KMS-11 (cell line): Measurements from ENCODE around the gene SOX1.

Experiments used
- H2AFZ ChIP-seq: fragments of 200-600 bp; sonication (generic); 2 replicates; pipeline ENCODE4 v1.6.1; 2016; ENCODE audit warnings: antibody characterized with exemption, mixed run types, low read depth
- H3K27ac ChIP-seq: fragments of 200-600 bp; sonication (generic); 2 replicates; pipeline ENCODE4 v1.6.1; 2016; ENCODE audit warnings: mild to moderate bottlenecking, mixed run types
- H3K27me3 ChIP-seq: fragments of 200-600 bp; sonication (generic); 2 replicates; pipeline ENCODE4 v1.6.1; 2017; ENCODE audit warnings: mild to moderate bottlenecking, low read depth, mixed run types, moderate library complexity; ENCODE audit not compliant: insufficient read depth
- H3K36me3 ChIP-seq: fragments of 200-600 bp; sonication (generic); 2 replicates; pipeline ENCODE4 v1.6.1; 2017; ENCODE audit warnings: mild to moderate bottlenecking, mixed run types; ENCODE audit not compliant: insufficient read depth
- H3K4me1 ChIP-seq: fragments of 200-600 bp; sonication (generic); 2 replicates; pipeline ENCODE4 v1.6.1; 2016; ENCODE audit warnings: mild to moderate bottlenecking, low read depth, mixed run types; ENCODE audit not compliant: poor library complexity, severe bottlenecking
- H3K4me2 ChIP-seq: fragments of 200-600 bp; sonication (generic); 2 replicates; pipeline ENCODE4 v1.7.0; 2016; ENCODE audit warnings: mild to moderate bottlenecking, mixed run types
- H3K4me3 ChIP-seq: fragments of 200-600 bp; sonication (generic); IDR thresholded peaks from 2 replicates; pipeline ENCODE4 v1.6.1; 2017; ENCODE audit warnings: low read depth, low read length, mixed read lengths; ENCODE audit not compliant: insufficient read depth
- H3K79me2 ChIP-seq: fragments of 200-600 bp; sonication (generic); 2 replicates; pipeline ENCODE4 v1.6.1; 2016; ENCODE audit warnings: low read depth, mixed run types; ENCODE audit not compliant: insufficient read depth
- H3K9ac ChIP-seq: fragments of 200-600 bp; sonication (generic); 2 replicates; pipeline ENCODE4 v1.6.1; 2016; ENCODE audit warnings: mild to moderate bottlenecking, mixed run types
- H4K20me1 ChIP-seq: fragments of 200-600 bp; sonication (generic); 2 replicates; pipeline ENCODE4 v1.6.1; 2016; ENCODE audit warnings: mild to moderate bottlenecking, mixed run types; ENCODE audit not compliant: insufficient read depth
- TF ChIP-seq, protein P1 (sequence below): fragments of 200-600 bp; sonication (generic); conservative IDR thresholded peaks from 2 replicates; pipeline ENCODE4 v1.6.1; 2017; ENCODE audit warnings: low read depth, mild to moderate bottlenecking, antibody characterized with exemption, low read length, moderate library complexity, mixed read lengths

SOX1 gene

GRCh38 chr13:112067116-112067741 is at the start of gene SOX1:
TSS of gene SOX1 (plus strand) at chr13:112067149. CDS start at chr13:112067659, 510 bp downstream.
- H2AFZ ChIP-seq: no peak within 1 kb of the TSS
- H3K4me2 ChIP-seq: no peak within 1 kb of the TSS
- H3K4me3 ChIP-seq: no peak within 1 kb of the TSS
- no peak within 1 kb of the TSS for H3K27ac ChIP-seq
- no peaks in the 10 kb centered on the region for H3K4me1 ChIP-seq
- H4K20me1 ChIP-seq: no peaks in the 10 kb centered on the region
- H3K27me3 ChIP-seq: no peaks in the 10 kb centered on the region
- H3K36me3 ChIP-seq: no peaks in the 10 kb centered on the region
- H3K79me2 ChIP-seq: no peaks in the 10 kb centered on the region
- TF ChIP-seq, protein P1, sequence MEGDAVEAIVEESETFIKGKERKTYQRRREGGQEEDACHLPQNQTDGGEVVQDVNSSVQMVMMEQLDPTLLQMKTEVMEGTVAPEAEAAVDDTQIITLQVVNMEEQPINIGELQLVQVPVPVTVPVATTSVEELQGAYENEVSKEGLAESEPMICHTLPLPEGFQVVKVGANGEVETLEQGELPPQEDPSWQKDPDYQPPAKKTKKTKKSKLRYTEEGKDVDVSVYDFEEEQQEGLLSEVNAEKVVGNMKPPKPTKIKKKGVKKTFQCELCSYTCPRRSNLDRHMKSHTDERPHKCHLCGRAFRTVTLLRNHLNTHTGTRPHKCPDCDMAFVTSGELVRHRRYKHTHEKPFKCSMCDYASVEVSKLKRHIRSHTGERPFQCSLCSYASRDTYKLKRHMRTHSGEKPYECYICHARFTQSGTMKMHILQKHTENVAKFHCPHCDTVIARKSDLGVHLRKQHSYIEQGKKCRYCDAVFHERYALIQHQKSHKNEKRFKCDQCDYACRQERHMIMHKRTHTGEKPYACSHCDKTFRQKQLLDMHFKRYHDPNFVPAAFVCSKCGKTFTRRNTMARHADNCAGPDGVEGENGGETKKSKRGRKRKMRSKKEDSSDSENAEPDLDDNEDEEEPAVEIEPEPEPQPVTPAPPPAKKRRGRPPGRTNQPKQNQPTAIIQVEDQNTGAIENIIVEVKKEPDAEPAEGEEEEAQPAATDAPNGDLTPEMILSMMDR: no peak
- H3K9ac ChIP-seq: no peak within 1 kb of the TSS

- Histone ChIP-seq H3K4me1 (no peaks in the 10 kb centered on the region), H4K20me1 (no peaks in the 10 kb centered on the region), H3K36me3 (no peaks in the 10 kb centered on the region), H2AFZ (no peak overlapping the region), H3K27ac (no peak overlapping the region), H3K27me3 (no peaks in the 10 kb centered on the region), H3K4me3 (no peak overlapping the region), H3K4me2 (no peak overlapping the region), H3K79me2 (no peaks in the 10 kb centered on the region), H3K9ac (no peak overlapping the region)
- TF ChIP-seq, protein P1: no peak
Measured at GRCh38 chr13:112024577-112024976, 42.4 kb upstream of the SOX1 start.

DNA sequence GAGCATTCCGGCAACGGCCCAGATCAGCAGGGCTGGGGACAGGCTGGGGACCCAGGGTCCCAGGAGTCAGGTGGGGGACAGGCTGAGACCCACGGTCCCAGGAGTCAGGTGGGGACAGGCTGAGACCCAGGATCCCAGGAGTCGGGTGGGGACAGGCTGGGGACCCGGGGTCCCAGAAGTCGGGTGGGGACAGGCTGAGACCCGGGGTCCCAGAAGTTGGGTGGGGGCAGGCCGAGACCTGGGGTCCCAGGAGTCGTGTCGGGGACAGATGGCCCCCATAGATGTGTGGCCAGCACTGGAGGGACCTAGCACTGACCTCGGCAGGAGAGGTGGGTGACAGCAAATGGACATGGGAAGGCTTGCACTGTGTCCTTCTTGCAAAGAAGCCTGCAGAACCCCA is 39.7 kb upstream of the SOX1 start:
- Histone ChIP-seq H3K27me3 (no peaks in the 10 kb centered on the region), H3K4me2 (no peak overlapping the region), H4K20me1 (no peaks in the 10 kb centered on the region), H2AFZ (no peak overlapping the region), H3K36me3 (no peaks in the 10 kb centered on the region), H3K79me2 (no peaks in the 10 kb centered on the region), H3K4me1 (no peaks in the 10 kb centered on the region), H3K9ac (no peak overlapping the region), H3K4me3 (no peak overlapping the region), H3K27ac (no peak overlapping the region)
- TF ChIP-seq, protein P1: no peak

DNA sequence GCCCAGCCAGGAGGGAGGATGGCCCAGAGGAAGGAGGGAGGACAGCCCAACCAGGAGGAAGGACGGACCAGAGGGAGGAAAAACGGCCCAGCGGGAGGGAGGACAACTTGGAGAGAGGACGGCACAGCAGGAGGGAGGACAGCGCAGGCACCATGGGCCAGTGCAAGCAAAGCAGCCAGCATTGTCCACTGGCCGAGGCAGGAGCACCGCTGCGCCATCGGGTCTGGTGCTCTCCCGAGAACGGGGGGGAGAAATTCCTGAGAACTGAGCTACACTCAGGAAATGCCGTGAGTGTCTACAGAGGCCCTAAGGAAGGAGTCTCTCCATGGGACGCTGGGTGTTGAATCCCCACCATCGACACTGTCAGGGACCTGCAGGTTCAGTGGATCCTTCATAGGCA is 38.5 kb upstream of the SOX1 start:
- H3K9ac ChIP-seq: no peak overlapping the region
- no peak overlapping the region for H2AFZ ChIP-seq
- H4K20me1 ChIP-seq: no peaks in the 10 kb centered on the region
- no peaks in the 10 kb centered on the region for H3K4me1 ChIP-seq
- TF ChIP-seq, protein P1: no peak
- no peak overlapping the region for H3K27ac ChIP-seq
- H3K36me3 ChIP-seq: no peaks in the 10 kb centered on the region
- no peak overlapping the region for H3K4me2 ChIP-seq
- H3K79me2 ChIP-seq: no peaks in the 10 kb centered on the region
- H3K27me3 ChIP-seq: no peaks in the 10 kb centered on the region
- no peak overlapping the region for H3K4me3 ChIP-seq
